ENCODE data around the gene GLIS1.

GLIS1 gene

DNA sequence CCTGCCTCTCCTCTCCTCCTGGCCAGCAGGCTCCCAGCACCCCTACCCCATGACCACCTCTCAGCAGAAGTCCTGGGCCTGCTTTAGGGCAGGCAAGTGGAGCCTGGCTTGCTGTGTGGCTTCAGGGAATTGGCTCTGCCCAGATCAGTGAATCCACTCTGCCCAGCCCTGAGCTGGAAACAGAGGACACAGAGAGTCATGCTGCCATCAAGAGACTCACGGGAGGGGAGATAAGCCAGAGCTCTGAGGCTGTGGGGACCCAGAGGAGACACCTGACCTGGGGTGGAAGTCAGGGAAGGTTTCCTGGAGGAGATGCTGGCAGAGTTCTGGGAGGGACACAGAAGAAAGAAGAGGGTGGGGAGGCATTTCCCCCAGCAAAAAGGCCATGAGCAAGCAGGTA, 54.2 kb downstream of the GLIS1 start:
- no peak overlapping the region for H3K4me3 ChIP-seq (ENCODE audit: low read length)
- peaks cover 4% of the 10 kb centered on the region; the same call in 1 of the 2 replicates for H3K27me3 ChIP-seq (ENCODE audit: control insufficient read depth, low read length)
- no peaks in the 10 kb centered on the region for H4K20me1 ChIP-seq (ENCODE audit: control insufficient read depth, insufficient read depth, low read depth, low read length)
- H3K9me2 ChIP-seq (replicated peaks; ENCODE audit: control insufficient read depth, low read length) = no peaks in the 10 kb centered on the region
- H3K4me1 ChIP-seq (ENCODE audit: control insufficient read depth, low read length) = peaks cover 16% of the 10 kb centered on the region
- no peaks in the 10 kb centered on the region for H3K79me2 ChIP-seq (ENCODE audit: control insufficient read depth, low read length)
- no peaks in the 10 kb centered on the region for H3F3A ChIP-seq (ENCODE audit: control insufficient read depth, insufficient read depth)
- H3K4me2 ChIP-seq (ENCODE audit: low read length) = no peak overlapping the region
- TF ChIP-seq EZH2phosphoT487 (IDR thresholded peaks at IDR 0.05; ENCODE audit: borderline replicate concordance, low read length) = no peak
- TF ChIP-seq CTCF (IDR thresholded peaks at IDR 0.05; ENCODE audit: low read depth, low read length, poor library complexity, severe bottlenecking) = no peak
- H3K9me3 ChIP-seq (ENCODE audit: control insufficient read depth, insufficient read depth, low read length) = no peaks in the 10 kb centered on the region
- no peak overlapping the region for H3K27ac ChIP-seq (ENCODE audit: low read depth, low read length)
- no peaks in the 10 kb centered on the region for H3K36me3 ChIP-seq (ENCODE audit: control insufficient read depth, low read length)

DNA sequence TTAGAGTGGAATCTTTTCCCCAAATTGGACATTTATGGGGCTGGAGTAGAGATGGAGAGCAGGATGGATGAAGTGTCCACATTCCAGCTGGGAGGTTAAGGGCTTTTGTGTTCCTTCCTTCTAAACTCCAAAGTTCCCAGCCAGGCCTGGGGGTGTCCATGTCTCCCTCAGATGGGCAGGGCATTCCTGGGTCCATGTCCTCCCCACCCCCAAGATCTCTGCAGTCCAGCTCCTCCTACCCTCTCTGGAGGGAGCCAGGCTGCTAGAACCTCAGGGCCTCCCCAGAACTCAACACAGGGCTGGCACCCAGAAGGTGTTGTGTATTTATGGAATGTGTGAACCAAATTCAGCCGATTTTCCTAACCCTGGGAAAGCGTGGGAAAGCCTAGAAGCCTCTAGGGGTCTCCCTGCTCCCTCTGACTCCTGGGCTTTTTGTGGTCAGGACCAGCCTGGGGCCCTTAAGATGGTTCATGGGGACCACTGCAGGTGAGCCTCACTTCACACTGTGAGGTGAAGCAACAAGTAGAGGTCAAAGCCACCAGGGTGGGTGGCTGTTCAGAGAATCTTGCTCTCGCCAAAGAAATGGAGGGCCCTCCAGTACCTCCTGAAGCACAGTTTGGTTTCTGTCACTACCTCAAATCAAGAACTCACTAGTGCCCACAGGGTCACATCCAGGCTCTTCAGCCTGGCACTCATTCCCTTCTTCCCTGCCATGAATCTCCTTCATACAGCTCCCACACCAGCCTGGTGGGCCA, 54.8 kb downstream of the GLIS1 start:
- Histone ChIP-seq H4K20me1 (ENCODE audit: control insufficient read depth, insufficient read depth, low read depth, low read length) (no peaks in the 10 kb centered on the region), H3K79me2 (ENCODE audit: control insufficient read depth, low read length) (no peaks in the 10 kb centered on the region), H3K36me3 (ENCODE audit: control insufficient read depth, low read length) (no peaks in the 10 kb centered on the region), H3K4me1 (ENCODE audit: control insufficient read depth, low read length) (peaks cover 16% of the 10 kb centered on the region), H3K27me3 (ENCODE audit: control insufficient read depth, low read length) (peaks cover 7% of the 10 kb centered on the region; the same call in 1 of the 2 replicates), H3K9me2 (replicated peaks; ENCODE audit: control insufficient read depth, low read length) (no peaks in the 10 kb centered on the region), H3K4me2 (ENCODE audit: low read length) (no peak overlapping the region), H3F3A (ENCODE audit: control insufficient read depth, insufficient read depth) (no peaks in the 10 kb centered on the region), H3K4me3 (ENCODE audit: low read length) (no peak overlapping the region), H3K27ac (ENCODE audit: low read depth, low read length) (no peak overlapping the region), H3K9me3 (ENCODE audit: control insufficient read depth, insufficient read depth, low read length) (no peaks in the 10 kb centered on the region)
- TF ChIP-seq CTCF (IDR thresholded peaks at IDR 0.05; ENCODE audit: low read depth, low read length, poor library complexity, severe bottlenecking) = no peak
- no peak for TF ChIP-seq EZH2phosphoT487 (IDR thresholded peaks at IDR 0.05; ENCODE audit: borderline replicate concordance, low read length)

- Histone ChIP-seq H3K9me2 (replicated peaks; ENCODE audit: control insufficient read depth, low read length) (no peaks in the 10 kb centered on the region), H3F3A (ENCODE audit: control insufficient read depth, insufficient read depth) (no peaks in the 10 kb centered on the region), H3K36me3 (ENCODE audit: control insufficient read depth, low read length) (no peaks in the 10 kb centered on the region), H3K4me3 (ENCODE audit: low read length) (no peak overlapping the region), H3K4me2 (ENCODE audit: low read length) (no peak overlapping the region), H3K27ac (ENCODE audit: low read depth, low read length) (no peak overlapping the region), H4K20me1 (ENCODE audit: control insufficient read depth, insufficient read depth, low read depth, low read length) (no peaks in the 10 kb centered on the region), H3K79me2 (ENCODE audit: control insufficient read depth, low read length) (no peaks in the 10 kb centered on the region), H3K4me1 (ENCODE audit: control insufficient read depth, low read length) (peaks cover 16% of the 10 kb centered on the region), H3K9me3 (ENCODE audit: control insufficient read depth, insufficient read depth, low read length) (no peaks in the 10 kb centered on the region), H3K27me3 (ENCODE audit: control insufficient read depth, low read length) (peaks cover 7% of the 10 kb centered on the region; the same call in 1 of the 2 replicates)
- TF ChIP-seq EZH2phosphoT487 (IDR thresholded peaks at IDR 0.05; ENCODE audit: borderline replicate concordance, low read length) = no peak
- TF ChIP-seq CTCF (IDR thresholded peaks at IDR 0.05; ENCODE audit: low read depth, low read length, poor library complexity, severe bottlenecking) = no peak
Observed at GRCh38 chr1:53682881-53683280, 56.1 kb downstream of the GLIS1 start.

Data from DOHH2 (cell line).